Muscle of back (tissue), 11 donors: ENCODE data around the gene CHD5. TPM values are rescaled to one million over a fixed set of nuclear protein-coding genes. Genes with fewer than 3 reads are reported as not detected.

Experiments
- DNase-seq, 3 donors: peaks; one replicate each; pipeline versions ENCODE4 v3.0.0 to v3.0.0-alpha.2; 2013
- polyA plus RNA-seq, 10 donors: library from polyadenylated mRNA; unstranded; fragments of 120-200 nt; gene quantifications; one replicate each; pipeline ENCODE4 v1.2.1, GENCODE V29; 2013; ENCODE audit not compliant: insufficient read length in 10 of 10

CHD5 gene
- polyA plus RNA-seq, 10 donors: 0.04 to 0.40 (median 0.21) TPM

DNA sequence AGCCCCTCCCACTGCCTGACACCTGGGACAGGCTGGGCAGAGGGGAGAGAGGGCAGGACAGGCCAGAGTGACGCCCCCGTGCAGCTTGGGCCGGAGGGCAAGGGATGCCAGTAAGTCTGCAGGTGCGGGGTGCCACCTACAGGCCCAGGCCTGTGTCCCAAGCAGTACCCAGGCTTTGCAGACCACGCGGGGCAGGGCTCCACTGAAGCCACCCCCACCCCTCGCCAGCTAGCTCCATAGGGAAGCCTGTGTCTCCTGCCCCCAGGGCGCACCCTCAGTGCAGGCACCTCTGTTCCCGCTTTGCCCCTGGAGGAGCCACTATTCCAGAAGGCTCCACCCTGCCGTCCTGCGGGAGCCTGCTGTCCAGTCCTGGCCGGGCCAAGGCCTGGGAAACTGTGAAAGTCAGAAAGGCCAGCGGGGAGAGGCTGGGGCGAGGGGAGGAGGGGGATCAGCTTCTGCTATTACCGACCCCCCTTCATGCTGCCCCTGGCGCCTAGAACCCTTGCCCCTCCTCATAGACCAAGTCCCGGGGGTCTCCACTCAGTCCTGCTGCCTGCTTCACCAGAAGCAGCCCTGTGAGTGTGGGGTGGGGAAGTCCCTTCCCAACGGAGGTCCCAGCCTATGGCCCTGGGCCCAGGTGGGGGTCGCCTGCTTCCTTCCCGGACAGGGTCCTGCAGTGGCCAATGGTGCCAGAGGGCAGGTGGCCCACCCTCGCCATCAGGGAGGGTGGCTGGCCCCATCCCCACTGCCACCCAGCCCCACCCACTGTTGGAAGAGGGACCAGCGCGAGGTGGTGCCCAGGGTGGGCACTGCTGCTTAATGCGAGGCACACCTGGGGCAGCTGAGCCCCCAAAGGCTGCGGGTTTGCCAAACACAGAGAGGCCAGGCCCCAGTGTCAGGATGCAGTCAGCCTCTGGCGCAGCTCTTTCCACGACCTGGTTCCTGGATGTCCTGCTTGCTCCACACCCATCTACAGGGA lies 80.0 kb downstream of the CHD5 start:
- DNase-seq: no peak

DNA sequence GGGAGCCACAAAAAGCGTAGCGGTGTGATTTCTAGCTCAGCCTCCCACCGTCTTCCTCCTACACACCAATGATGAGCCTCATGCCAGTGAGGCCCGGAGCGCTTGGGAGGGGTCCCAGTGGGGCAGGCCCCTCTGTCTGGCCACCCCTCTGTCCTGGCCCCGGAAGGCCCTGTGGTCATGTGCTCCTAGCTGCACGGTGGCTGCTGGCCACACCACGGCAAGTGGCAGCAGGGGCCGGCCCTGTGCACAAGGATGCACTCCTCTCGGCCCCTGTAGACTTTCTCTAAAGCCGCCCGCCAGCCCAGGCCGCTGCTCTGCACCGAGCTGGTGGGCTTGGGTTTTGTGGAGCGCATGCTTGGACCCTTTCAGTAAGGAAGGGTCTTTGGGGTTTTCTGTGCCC lies 80.8 kb downstream of the CHD5 start:
- no peak for DNase-seq

DNA sequence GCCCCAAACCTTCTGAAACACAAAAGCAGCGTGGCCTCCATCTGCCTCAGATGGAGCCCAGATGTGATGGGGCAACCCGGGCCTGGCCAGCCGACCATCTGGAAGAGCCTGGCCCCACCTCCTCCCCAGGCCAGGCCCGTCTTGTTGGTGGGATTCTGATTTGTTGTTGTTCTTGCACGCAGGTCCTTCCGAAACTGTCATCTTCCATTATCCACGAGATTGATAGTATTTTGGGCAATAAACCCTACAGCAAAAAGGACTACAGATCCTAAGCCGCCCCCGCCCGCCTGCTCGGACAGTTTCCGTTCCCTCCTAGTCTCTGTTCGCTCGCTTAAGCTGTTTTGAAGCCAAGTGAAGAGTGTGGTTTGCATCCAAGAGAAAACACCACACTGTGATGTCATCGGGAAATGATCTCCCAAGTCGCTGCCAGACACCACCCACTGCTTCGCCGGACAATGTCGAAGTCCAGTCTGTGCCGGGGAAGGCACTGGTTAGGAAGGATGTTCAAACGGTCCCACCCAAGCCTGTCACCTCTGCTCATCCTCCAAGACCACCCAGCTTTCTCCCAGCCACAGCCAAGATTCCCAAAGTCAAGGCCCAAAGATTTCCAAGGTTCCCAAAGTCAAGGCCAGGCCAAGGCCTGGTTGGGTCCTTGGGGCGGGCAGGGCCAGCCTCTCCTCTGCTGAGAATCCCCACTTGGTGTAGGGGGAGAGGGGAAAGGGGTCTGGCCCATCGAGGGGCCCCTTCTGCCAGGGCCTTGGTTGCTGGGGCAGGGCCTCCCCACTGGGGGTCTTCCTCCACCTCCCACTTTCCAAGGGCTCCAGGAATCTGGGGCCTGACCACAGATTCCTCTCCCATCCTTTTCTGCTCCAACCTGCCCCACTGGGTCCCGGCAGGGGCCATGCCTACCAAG lies 81.6 kb downstream of the CHD5 start:
- DNase-seq: peak; percentile 29 to 85 (median 75)

DNA sequence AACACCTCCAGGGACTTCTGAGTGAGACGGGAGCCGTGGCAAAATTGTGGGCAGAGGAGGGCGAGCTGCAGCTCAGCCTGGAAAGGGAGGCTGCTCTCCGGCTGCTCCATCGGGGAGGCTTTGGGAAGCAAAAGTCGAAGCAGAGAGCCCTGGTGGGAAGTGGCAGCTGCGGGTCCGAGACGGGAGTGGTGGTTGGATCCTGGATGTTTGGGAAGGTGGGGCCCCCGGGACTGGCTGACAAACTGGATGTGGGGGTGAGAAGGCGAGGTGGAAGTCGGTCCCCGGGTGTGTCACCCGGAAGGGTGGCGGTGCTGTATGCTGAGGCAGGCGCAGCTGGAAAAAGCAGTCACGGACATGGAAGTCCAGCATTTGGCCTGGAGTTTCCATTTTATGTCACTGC lies 82.3 kb downstream of the CHD5 start:
- DNase-seq: no peak

DNA sequence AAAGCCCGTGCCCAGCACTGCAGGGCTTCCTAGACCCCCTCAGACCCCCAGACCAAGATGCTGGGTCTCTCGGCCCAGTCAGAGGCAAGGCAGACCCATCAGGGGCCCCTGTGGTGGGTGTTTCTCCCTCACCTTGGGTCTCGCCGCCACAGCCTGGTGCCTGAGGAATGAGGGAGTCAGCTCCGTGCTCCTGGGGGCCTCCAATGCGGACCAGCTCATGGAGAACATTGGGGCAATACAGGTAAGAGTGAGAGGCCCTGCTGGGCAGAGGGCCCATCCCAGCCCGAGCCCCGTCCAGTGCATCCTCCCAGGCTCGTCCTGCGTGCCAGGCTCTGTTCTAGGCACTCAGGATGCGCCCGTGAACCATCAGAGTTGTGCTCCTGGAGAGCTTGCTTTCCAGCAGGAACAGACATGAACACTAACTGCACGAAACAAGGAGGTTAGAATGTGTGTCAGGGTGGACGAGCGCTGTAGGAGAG lies 83.0 kb downstream of the CHD5 start:
- DNase-seq: no peak

DNA sequence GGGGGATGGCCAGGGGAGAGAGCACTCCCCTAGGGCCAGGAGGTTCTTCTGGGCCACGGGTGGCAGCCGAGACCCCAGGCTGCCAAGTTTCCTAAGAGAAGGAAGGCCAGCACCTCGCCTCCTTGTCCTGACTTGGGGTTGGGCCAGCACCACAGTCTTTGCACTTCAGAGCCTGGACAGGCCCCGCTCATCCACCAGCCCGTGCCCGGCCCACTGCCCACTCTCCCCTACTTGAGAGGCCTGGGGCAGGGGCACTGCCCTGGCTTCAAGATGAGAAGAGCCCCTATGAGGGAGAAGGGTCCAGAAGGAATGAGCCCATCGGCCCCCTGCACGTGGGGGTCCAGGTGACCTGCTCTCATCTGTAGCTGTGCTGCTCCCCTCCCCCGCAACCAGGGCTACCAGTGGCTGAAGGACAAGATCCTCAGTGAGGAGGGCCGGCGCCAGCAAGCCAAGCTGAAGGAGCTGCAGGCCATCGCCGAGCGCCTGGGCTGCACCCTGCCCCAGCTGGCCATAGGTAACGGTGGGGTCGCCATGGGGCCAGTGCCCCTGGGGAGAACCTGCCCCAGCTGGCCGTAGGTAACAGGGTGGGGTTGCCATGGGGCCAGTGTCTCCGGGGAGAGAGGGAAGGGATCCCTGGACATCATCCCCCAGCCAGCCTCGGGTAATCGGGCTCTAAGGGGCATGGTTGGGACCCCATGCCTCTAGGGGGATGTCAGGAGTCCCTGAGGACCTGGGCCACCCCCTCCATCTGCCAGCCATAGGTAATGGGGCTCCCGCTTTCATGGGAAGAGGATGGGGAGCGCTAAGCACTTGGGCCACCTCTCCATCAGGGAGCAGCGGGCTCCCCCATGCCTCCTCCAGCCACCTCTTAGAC lies 83.6 kb downstream of the CHD5 start:
- DNase-seq: no peak

DNA sequence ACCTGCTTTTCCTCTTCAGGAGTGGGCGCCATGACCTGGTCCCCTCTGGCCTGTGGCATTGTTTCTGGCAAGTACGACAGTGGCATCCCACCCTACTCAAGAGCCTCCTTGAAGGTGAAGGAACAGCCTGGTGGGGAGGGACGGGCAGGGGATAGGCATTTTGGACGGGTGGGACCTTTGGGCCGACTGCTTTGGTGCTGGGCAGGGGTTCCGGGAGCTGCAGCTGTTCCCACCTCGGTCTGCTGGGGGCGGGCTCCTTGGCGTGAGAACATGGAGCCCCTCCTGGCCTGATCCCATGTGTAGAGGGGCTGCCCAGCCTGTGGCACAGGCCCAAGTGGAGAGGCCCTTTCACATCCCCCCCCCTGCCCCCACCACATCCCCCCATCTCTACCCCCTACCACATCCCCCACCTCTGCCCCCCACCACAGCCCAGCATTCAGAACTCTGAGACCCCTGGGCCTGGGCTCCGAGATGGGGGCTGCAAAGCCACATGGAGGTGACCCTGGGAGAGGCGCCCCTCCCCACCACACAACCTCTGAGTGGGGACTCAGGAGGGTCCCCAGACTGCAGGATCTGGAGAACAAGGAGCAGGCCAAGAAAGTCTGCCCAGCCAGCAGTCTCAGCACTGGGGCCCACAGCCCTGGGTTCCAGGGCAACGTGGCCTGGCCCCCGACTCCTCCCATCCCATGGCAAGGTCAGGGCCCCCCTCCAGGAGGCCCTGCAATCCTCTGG lies 84.4 kb downstream of the CHD5 start:
- DNase-seq: no peak

DNA sequence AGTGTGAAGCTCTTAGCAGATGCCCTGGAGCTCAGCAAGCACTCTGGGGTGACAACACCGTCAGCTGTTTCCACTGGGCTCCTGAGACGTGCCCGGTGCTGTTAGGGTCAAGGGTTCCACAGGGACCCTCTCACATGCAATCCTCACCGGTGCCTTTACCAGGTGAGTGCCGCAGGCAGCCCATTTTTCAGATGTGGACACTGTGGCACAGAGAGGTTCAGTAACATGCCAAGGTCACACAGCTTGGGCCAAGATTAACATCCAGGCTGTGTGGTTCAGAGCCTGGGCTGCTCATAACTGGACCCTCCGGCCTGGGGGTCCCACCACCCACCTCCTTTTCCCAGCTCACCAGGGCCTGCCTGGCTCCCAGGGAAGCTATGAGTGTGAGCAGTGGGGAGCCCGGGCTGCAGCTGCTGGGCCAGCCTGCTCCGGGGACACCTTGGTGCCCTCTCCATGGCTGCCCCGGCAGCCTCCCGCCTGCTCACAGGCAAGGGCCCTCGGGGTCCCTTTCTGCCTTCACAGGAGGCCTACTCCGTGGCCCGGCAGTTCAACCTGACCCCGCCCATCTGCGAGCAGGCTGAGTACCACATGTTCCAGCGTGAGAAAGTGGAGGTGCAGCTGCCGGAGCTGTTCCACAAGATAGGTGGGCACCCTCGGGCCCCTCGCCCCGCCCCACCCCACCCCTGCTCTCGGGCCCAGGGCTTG lies 85.2 kb downstream of the CHD5 start:
- no peak for DNase-seq

DNA sequence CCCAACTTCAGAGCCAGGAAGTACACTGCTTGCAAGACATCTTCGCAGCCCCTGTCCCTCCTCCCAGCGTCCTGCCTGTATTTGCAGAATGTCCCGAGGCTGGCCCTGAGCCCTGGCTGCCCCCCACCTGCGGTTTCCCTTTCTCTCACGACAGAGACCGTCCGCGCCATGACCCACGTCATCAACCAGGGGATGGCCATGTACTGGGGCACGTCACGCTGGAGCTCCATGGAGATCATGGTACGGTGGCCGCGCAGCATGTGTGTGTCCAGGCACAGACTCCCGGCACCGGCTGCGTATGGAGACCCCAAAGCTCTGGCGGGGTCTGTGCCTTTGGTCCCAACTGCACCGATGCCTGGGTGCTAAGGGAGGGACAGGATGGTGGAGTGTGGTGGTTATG lies 85.9 kb downstream of the CHD5 start:
- no peak for DNase-seq

DNA sequence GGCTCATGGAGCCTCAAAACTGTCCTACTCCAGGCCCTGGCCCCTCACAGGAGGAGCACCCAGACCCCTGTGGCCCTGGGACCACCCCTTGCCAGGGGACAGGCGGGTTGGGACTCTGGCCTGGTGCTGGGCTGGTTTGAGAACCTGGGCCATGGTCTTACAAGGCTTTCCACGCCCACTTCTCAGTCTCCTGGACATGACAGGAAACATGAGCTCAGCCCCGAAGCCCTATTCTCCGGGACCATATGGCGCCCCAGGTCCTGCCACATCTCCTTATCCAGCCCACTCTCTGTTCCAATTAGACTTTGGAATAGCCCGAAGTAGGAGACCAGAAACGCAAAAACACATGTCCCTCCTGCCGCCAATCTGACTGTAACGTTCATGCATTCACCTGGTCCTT lies 86.5 kb downstream of the CHD5 start:
- DNase-seq: no peak

DNA sequence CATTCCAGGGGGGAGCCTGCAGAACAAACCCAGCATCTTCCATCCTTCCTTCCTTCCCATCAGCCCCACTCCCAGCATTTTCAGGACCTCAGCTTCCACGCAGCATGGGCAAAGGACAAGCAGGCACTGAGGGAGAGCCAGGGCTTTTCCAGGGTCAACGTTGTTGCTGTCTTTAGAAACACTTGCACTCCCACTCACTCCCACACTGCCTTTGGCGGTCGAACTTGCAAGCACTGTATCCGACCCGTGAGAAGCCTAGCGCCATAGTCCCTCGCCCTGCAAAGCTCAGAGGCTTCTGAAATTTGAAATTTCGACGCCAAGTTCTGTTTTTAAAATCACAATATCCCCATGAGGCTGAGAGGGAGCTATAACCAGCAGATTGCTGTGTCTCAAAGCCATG lies 87.0 kb downstream of the CHD5 start:
- DNase-seq: no peak

DNA sequence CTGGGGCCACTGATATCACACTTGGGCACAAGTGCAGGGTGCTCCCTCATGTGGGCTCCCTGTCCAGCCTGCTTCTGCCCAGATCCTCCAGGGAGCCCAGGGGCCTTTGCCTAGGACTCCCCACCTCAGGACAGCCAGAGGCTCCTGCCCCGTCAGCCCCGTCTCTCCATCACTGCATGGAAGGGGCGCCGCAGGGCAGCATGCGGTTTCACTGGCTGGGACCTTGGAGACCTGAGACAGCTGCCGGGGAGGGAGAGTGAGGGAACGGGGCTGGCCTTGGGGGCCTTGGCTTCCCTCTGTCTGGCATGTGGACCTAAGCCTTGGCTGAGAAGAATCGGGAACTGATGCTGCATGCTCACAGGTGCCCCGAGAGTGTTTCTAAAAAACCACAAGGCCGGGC lies 87.9 kb downstream of the CHD5 start:
- no peak for DNase-seq

DNA sequence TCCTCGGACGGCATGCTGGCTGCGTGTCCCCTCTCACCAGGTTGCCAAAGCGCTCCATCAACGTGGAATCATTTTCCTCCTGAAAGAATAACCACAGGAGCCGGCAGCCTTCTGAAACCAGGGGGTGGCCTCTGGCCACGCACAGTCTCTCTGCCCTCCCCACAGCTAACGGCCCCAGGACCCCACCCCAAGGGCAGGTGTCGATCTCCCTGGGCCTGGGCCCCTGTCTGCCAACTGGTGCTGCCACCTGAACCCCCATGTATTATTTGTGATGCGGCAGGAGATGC lies 88.4 kb downstream of the CHD5 start:
- no peak for DNase-seq

DNA sequence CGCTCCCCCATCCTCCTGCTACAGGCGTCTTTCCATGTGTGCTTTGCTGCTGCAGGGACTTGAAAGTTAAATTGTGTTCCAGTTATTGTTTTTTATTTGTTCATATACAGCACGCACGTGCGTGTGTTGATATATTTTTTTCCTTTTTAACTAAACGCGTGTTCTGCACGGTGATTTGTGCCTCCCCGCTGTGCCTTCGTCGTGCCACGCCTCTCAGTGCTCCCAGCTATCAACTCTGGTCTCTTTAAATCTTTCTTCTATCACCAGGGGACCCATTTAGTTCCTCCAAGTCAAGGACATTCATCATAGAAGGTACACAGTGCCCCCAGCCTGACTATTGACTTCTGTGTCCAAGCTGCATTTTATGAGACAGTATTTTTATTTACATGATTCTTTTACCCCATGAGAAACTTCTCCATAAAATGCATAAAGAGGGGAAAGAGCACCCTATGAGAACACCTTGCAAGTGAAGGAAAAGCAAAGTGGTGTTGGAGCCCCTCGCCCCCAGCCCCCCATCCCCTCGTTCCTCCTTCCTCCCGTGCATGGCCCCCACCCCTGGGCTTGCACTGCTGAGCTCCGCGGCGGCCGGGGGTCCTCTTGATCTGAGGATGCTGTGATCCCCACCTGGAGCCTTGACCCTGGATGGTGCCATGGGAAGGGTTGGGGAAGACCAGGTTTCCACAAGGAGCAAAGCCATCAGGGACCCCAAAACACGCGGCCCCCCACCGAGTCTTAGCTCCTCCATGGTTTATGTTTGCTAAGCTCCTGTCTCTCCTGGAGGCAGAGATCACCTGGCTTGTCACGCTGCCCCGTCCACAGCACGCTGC lies 88.9 kb downstream of the CHD5 start:
- no peak for DNase-seq

DNA sequence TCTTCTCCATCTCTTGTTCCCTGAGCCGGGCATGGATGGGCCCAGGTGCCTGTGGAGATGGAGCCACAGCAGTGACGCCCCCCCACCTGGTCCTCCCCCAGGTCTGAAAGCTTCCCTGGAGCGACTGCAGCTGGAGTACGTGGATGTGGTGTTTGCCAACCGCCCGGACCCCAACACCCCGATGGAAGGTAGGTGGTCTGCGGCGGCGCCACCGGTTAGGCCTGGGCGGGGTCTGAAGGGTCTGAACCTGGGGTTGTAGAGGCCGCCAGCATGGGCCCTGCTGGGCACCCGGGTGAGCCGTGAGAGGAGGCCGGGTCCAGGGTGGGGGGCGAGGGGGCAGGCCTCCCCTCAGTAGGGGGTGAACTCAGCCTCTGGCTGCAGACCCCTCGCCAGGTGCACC lies 89.8 kb downstream of the CHD5 start:
- no peak for DNase-seq

DNA sequence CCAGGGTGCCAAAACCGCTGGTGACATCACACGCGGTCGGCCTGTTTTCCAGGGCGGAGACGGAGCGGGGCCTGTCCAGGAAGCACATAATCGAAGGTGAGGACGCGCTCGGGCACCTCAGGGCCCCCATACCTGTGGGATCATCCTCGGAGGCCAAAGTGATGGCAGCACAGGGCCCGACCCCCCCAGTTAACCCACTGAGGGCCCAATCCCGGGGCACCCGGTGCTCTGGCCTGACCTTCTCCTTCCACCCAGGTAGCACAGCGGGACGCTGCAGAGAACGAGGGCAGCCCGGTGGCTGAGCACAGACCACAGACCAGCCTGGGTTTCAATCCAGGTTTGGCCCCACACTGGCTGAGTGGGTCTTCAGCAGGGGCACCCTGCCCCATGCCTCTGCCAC lies 91.2 kb downstream of the CHD5 start:
- no peak for DNase-seq

DNA sequence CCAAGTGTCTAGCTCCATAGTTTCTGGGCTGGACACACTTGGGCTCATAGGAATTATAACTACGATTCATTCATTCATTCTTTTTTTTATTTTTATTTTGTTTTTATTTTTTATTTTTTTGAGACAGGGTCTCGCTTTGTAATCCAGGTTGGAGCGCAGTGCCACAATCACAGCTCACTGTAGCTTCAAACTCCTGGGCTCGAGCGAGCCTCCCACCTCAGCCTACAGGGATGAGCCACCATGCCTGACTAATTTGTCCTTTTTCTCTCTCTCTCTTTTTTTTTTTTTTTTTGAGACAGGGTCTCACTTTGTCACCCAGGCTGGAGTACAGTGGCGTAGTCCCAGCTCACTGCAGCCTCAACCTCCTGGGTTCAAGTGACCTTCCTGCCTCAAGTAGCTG lies 92.2 kb downstream of the CHD5 start:
- no peak for DNase-seq

DNA sequence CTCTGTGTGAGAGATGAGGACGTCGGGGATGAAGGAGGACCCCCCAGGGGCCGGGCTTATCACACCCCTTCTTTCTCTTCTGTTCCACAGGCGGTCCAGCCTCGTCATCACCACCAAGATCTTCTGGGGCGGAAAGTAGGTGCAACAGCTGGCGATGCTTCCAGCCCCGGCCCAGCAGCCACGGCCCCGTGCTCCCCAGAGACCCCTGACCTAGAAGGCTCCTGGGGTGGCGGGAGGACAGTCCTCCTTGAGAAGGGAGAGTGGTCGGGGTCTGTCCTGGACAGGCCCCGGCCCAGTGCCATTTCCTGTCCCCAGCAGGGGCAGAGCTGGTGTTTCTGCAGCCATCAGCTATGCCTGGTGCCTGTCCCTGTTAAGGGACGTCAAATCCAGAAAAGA lies 92.7 kb downstream of the CHD5 start:
- DNase-seq: peak in 1 of 3 donors; percentile 34

DNA sequence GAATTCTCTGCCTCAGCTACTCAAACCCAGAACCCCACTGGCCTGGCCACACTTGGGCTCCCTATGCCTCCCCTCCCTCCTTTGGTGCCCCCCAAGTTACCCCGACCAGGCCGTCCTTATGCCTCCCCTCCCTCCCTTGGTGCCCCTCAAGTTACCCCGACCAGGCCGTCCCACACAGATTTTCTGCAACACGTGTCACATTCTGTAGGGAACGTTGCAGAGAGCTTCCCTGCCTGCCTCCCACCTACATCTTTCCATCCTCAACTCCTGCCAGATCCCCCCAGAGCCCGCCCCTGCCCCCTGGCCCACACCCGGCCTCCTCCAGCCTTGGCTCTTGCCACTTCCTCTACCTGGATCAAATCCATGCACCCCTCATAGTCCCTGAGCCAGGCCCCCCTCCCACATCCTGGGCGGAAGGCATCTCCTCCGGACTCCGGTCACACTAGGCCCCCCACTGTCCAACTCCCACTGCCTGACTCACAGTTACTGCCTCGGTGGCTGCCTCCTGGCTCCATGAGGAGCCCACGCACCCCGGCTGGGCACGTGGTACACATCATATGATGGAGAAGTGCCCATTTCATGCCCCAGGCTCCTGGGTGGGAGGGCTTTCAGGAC lies 93.3 kb downstream of the CHD5 start:
- DNase-seq: peak in 1 of 3 donors; percentile 44
